Measurements from ENCODE around the gene CNN1.

Gene CNN1

GRCh38 chr19:11538232-11539036, at the start of gene CNN1:
TSS of gene CNN1 (plus strand) at chr19:11538851. CDS start at chr19:11538928, 77 bp downstream.
- TF ChIP-seq GATA2 (IDR thresholded peaks at IDR 0.05; ENCODE audit: low read depth, low read length), result no peak
- TF ChIP-seq GATA3 (IDR thresholded peaks at IDR 0.05; ENCODE audit: low read depth, low read length), result no peak

- TF ChIP-seq GATA2 (IDR thresholded peaks at IDR 0.05; ENCODE audit: low read depth, low read length), result no peak
- TF ChIP-seq GATA3 (IDR thresholded peaks at IDR 0.05; ENCODE audit: low read depth, low read length), result no peak
Measured at GRCh38 chr19:11489378-11489777, 49.3 kb upstream of the CNN1 start.

DNA sequence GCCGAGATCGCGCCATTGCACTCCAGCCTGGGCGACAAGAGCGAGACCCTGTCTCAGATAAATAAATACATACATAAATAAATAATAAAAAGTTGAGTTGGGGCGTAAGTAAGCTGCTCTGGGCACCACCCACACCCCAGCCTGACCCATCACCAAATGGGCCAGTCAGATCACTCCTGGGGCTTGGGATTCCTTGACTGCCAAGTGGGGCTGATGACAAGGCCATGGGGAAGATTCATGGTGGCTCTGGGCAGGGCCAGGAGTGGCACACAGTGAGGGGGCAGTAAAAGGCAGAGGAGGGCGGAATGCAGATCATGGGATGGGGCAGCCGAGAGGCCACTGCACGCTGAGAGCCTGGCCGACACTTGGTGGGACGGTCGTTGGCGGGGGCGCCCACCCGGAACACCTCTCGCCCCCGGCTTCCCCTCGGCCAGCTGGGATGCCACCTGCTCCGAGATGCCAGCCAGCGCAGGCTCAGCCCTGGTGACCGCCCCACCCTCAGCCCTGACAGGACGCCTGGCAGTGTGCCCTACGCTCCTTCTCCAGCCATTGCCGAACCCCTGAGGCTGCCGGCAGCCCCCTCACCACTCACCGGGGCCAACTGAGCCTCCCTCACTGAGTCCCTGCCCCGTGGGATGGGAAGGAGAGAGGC, 43.9 kb upstream of the CNN1 start:
- TF ChIP-seq GATA2 (IDR thresholded peaks at IDR 0.05; ENCODE audit: low read depth, low read length) (no peak), GATA3 (IDR thresholded peaks at IDR 0.05; ENCODE audit: low read depth, low read length) (no peak)

GRCh38 chr19:11495481-11495880, 43.2 kb upstream of the CNN1 start:
- no peak for TF ChIP-seq GATA2 (IDR thresholded peaks at IDR 0.05; ENCODE audit: low read depth, low read length)
- no peak for TF ChIP-seq GATA3 (IDR thresholded peaks at IDR 0.05; ENCODE audit: low read depth, low read length)

DNA sequence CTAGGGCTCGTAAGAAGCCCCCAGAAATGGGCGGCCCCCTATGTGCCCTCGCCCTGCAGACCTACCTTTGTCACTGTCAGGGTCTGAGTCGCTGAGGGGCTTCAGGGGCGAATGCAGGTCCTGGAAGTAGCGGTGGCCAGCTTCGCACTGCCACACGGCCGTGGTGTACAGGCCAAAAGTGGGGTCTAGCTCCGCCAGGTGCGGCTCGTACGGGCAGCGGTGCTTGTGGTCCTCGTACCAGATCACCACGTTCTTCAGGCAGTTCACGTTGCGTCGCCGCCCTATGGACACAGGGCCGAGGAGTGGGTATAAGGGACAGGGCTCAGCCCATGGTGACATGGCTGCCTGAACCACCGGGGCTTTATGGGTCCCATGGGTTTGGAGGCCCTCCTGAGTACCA, 42.8 kb upstream of the CNN1 start:
- TF ChIP-seq GATA3 (IDR thresholded peaks at IDR 0.05; ENCODE audit: low read depth, low read length), result no peak
- TF ChIP-seq GATA2 (IDR thresholded peaks at IDR 0.05; ENCODE audit: low read depth, low read length), result no peak

DNA sequence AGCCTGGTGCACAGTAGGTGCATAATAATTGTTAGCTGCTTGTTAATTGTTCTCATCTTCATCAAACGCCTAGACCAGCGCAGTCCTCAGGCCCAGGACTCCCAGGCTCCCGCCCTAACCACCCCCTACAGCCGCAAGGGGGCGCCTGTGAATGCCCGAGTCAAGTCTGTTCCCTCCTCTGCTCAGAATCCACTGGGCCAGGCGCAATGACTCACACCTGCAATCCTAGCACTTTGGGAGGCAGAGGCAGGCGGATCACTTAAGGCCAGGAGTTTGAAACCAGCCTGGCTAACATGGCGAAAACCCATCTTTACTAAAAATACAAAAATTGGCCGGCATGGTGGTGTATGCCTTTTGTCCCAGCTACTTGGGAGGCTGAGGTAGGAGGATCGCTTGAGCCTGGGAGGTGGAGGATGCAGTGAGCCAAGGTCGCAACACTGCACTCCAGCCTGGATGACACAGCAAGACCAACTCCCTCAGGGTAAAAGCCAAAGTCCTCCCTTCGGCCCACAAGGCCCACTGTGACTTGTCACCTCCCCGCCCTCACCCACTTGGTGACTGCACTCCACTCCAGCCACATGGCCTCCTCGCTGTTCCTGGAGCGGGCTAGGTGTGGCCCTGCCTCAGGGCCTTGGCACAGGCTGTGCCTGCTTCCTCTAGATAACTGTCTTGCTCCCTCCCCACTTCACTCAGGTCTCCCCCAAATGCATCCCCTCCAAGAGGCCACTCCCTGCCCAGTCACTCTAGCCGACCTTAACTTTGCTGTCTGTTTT, 42.1 kb upstream of the CNN1 start:
- TF ChIP-seq GATA2 (IDR thresholded peaks at IDR 0.05; ENCODE audit: low read depth, low read length) (no peak), GATA3 (IDR thresholded peaks at IDR 0.05; ENCODE audit: low read depth, low read length) (no peak)

- TF ChIP-seq GATA2 (IDR thresholded peaks at IDR 0.05; ENCODE audit: low read depth, low read length) (no peak), GATA3 (IDR thresholded peaks at IDR 0.05; ENCODE audit: low read depth, low read length) (no peak)
Measured at GRCh38 chr19:11499220-11499726, 39.4 kb upstream of the CNN1 start.

GRCh38 chr19:11499890-11500420, 38.7 kb upstream of the CNN1 start:
- TF ChIP-seq GATA3 (IDR thresholded peaks at IDR 0.05; ENCODE audit: low read depth, low read length), result no peak
- no peak for TF ChIP-seq GATA2 (IDR thresholded peaks at IDR 0.05; ENCODE audit: low read depth, low read length)

GRCh38 chr19:11504502-11505031, 34.1 kb upstream of the CNN1 start:
- no peak for TF ChIP-seq GATA2 (IDR thresholded peaks at IDR 0.05; ENCODE audit: low read depth, low read length)
- no peak for TF ChIP-seq GATA3 (IDR thresholded peaks at IDR 0.05; ENCODE audit: low read depth, low read length)

DNA sequence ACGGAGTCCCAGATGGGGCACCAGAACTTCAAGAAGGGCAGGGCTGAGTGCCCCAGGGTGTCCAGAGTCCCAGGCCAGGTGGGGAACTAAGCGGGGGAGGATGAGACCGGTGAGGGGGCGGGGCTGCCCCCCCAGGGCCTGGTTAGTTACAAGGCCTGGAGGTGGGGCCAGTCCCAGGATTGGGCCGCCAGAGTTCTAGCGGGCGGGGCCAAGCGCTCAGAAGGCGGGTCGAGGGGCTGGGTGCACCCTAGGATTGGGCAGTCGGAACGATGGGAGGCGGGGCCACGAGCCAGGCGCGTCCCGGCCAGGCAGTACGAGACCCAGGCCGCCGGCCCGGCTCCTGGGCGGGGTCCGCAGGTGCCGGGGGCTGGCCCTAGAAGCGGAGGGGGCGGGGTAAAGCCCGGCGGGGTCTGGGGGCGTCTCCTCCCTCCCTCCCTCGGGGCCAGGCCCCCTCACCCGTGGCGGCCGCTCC, 33.6 kb upstream of the CNN1 start:
- TF ChIP-seq GATA2 (IDR thresholded peaks at IDR 0.05; ENCODE audit: low read depth, low read length) (no peak), GATA3 (IDR thresholded peaks at IDR 0.05; ENCODE audit: low read depth, low read length) (no peak)

DNA sequence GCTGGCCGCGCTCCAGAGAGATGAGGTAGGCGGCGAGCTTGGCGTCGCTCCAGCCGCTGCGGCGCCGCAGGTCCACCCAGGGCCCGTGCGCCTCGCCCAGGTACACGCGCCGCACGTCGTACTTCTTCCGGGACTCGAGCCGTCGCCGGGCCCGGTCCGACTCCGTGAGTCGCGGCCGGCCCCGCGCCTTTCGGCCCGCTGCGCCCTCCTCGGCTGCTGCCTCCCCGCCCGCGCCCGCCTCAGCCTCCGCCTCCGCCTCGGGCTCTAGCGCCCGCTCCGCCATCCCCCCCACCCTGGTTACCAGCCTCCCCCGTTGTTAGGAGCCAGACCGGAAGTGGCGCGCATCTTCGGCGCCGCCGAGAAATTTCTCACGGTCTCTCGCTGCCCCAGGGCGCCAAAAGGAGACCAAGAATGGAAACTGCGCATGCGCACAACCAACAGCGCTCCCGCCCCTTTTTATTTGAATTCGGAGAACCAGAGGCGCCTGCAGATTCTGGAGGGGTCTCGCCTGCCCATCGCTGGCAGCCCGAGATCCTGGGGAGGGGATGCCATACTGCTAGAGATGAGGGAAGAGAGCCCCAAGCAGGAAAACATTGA, 33.0 kb upstream of the CNN1 start, which contains the start of gene ZNF653:
Gene ZNF653, minus strand, starts transcription at position 336 of the 597 bp plus-strand sequence. Its CDS starts 53 bp downstream, at position 283.
- TF ChIP-seq GATA3 (IDR thresholded peaks at IDR 0.05; ENCODE audit: low read depth, low read length) (no peak), GATA2 (IDR thresholded peaks at IDR 0.05; ENCODE audit: low read depth, low read length) (no peak)

DNA sequence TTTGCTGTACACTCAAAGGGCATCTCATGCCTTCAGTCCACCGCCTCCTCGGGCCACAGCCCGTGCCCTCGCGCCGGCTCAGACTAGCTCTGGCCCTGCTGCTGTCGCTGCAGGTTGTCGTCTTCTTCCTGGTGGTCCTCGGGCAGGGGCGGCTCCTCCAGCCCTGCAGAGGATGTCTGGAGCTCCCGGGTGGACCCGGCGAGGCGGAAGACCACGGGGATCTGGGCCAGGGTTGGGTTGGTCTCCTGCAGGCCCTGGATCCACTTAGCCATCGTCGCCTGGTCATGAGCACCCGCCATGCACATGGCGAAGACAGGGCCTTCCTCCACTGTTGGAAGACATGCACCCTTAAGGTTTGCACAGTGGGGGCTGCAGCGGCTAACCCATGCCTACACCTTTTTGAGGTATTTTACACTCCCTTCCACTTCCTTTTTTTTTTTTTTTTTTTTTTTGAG, 32.5 kb upstream of the CNN1 start:
- TF ChIP-seq GATA3 (IDR thresholded peaks at IDR 0.05; ENCODE audit: low read depth, low read length), result no peak
- TF ChIP-seq GATA2 (IDR thresholded peaks at IDR 0.05; ENCODE audit: low read depth, low read length), result no peak

- TF ChIP-seq GATA2 (IDR thresholded peaks at IDR 0.05; ENCODE audit: low read depth, low read length) (no peak), GATA3 (IDR thresholded peaks at IDR 0.05; ENCODE audit: low read depth, low read length) (no peak)
Measured at GRCh38 chr19:11506967-11507366, 31.7 kb upstream of the CNN1 start.

Data from SH-SY5Y (cell line).